MV-4-11 (cell line): ENCODE results near the gene ITGA7.
A peak's percentile ranks its signal among the peaks of the same experiment; 100 is the strongest.

Source experiments
- DNase-seq: peaks from one replicate; lab custom pipeline; 2025; lab: John Stamatoyannopoulos, UW

ITGA7 gene

DNA sequence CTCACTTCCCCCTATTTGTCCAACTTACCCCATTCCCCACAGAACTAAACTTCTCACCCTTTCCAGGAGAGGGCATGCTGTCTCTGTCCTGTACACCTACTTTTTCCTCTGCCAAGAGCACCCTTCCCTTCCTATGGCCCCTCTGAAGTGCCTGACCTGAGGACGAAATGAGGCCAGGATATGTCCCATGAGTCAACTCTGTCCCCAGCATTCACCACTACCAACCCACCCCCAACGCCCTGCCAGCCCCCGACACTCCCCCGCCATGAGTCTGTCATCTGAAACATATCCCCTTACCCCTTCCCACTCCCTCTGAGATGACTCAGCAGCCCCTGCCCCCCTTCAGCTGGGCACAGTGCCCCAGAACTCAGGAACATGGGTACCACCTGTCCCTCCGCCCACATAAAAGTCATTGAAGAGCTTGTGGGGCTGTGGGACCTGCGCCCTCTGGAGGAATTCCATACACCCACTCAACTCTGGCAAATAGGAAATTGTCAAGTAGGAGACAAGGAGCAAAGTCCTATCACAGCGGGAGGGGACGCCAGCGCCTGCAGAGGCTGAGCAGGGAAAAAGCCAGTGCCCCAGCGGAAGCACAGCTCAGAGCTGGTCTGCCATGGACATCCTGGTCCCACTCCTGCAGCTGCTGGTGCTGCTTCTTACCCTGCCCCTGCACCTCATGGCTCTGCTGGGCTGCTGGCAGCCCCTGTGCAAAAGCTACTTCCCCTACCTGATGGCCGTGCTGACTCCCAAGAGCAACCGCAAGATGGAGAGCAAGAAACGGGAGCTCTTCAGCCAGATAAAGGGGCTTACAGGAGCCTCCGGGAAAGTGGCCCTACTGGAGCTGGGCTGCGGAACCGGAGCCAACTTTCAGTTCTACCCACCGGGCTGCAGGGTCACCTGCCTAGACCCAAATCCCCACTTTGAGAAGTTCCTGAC lies 26.3 kb downstream of the ITGA7 start:
- peak; percentile 78 for DNase-seq

DNA sequence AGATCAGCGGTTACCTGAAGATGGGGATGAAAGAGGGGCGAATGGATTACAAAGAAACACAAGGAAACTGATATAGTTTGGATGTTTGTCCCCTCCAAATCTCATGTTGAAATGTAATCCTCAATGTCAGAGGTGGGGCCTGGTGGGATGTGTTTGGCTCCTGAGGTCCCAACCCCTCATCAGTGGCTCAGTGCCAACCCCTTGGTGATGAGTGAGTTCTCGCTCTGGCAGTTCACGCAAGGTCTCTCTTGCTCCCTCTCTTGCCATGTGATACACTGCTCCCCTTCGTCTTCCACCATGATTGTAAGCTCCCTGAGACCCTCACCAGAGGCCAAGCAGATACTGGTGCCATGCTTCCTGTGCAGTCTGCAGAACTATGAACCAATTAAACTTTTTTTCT lies 28.0 kb downstream of the ITGA7 start:
- DNase-seq, result no peak

DNA sequence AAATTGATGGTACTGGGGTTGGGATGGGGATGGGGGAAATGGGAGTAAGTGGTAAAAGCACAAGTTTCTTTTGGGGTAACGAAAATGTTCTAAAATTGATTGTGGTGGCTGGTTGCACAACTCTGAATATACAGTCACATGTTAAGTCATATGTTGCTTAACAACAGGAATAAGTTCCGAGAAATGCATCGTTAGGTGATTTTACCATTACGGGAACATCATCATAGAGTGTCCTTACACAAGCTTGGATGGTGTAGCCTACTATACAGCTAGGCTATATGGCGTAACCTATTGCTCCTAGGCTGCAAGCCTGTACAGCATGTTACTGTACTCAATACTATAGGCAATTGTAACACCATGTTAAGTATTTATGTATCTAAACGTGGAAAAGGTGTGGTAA lies 31.0 kb downstream of the ITGA7 start:
- DNase-seq, result peak; percentile 97

GRCh38 chr12:55675666-55676065 lies 32.0 kb downstream of the ITGA7 start:
- peak; percentile 35 for DNase-seq

DNA sequence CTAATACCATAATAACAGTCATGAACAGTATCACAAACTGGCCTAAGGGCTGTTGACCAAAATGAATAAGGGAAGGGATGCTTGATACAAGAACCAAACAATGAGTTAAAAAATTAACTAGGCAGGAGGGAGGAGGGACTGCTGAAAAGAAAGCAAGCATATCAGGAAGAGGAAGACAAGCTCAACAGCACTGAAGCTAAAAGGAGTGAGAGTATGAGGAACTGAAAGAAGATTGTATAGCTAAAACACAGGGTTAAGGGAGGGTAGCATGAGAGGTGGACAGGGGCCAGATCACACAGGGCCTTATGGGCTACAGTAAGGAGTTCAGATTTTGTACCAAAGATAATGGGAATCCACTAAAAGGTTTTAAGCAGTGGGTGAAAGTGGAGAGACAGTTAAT lies 34.1 kb downstream of the ITGA7 start:
- peak; percentile 96 for DNase-seq

DNA sequence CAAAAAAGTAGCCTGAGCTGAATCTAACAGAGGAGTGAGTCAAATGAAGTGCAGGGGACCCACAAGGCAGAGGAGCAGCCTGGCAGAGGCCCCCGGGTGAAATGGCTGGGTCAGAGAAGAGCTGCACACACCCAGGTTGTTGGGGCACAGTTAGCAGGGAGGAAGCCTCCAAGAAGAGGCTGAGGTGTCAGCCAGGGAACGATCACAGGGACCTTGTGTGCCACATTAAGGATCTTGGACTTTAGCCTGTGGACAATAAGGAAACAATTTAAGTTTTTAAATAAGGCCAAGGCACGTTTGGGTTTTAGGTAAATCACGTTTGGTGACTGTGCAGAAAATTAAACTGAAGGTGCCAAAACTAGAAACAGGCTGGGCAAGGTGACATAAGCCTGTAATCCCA lies 36.0 kb downstream of the ITGA7 start:
- DNase-seq, result no peak

DNA sequence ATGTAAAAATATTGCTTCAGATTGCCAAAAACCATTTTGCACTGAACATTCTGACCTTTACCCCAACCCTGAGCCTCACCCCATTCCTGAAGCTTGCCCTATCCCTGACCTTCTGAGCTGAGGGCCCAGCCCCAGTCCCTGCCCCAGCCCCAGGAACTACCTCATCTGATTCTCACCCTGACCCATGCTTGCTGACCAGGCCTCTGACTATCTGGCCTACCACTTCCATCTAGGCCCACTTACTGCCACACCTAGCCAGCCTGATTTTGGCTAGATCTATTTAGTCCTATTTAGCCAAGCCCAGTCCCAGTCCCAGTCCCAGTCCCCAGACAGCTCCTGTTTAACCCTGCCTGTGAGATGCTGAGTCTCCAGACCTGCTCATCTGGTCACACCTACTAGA lies 37.4 kb downstream of the ITGA7 start:
- DNase-seq, result no peak

- peak; percentile 53 for DNase-seq
Observed at GRCh38 chr12:55666508-55666907, 41.2 kb downstream of the ITGA7 start.

GRCh38 chr12:55664826-55665225 lies 42.9 kb downstream of the ITGA7 start:
- no peak for DNase-seq

DNA sequence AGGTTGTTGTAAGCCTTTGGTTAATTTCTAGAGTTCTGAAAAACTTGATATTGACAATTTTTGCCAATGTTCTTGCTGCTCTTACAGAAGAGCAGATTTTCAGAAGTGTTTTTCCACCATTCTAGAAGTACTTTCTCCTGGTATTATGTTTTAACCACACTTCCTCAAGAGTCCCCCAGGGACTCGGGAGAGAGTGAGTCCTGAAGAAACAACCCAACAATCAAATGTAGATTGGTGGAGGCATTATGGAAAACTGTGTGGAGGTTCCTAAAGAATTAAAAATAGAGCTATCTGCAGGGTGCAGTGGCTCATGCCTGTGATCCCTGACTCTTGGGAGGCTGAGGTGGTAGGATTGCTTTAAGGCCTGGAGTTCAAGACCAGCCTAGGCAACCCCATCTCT lies 44.3 kb downstream of the ITGA7 start:
- DNase-seq, result no peak

GRCh38 chr12:55659486-55660385 lies 48.0 kb downstream of the ITGA7 start:
- peak; percentile 40 for DNase-seq

- DNase-seq, result no peak
Observed at GRCh38 chr12:55658635-55659391, 48.9 kb downstream of the ITGA7 start.

GRCh38 chr12:55658212-55658611 lies 49.5 kb downstream of the ITGA7 start:
- DNase-seq, result no peak

- DNase-seq, result no peak
Observed at GRCh38 chr12:55657212-55657611, 50.5 kb downstream of the ITGA7 start.

DNA sequence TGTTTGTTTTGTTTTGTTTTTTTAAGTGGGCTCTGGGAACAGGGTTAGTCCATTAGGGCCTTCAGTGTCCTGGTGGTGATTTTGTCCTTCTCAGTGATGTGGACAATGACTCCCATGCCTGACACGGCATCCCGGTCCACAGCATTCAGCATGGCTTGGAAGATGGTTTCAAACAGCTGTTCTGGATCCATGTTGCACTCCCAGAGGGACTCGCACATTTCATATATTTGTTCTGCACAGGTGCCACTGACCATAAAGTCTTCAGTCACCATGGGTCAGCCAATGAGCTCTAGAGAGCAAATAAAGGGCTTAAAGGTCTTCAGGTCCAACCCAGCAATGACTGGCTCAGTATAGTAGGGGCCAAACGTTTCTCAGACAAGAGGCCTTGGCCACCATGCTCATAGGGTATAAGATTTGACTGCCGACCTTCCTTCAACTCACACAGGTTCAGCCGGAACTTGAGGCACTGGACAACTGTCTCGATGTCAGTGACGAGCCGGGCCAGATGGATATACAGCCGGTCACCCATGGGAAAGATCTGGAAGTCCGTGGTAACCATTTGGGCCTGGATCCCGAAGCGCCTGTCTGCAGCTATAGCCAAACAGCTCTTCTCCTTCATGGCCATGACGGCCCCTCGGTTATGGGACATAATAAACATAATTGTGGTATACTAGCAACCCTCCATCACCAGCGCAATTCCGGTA lies 53.0 kb downstream of the ITGA7 start:
- no peak for DNase-seq

DNA sequence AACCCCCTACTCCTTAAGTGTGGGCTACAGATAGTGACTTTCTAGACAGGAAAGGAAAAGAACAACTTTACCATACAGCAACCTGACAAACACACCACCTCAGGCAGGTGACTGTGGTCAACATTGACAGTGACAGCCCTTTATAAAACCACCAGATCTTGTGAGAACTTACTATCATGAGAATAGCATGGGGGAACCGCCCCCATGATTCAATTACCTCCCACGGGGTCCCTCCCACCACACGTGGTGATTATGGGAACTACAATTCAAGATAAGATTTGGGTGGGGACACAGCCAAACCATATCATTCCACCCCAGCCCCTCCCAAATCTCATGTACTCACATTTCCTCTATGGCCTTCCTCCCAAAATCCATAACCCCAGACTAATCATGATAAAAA lies 54.7 kb downstream of the ITGA7 start:
- DNase-seq, result no peak

- no peak for DNase-seq
Observed at GRCh38 chr12:55652352-55652751, 55.4 kb downstream of the ITGA7 start.

- no peak for DNase-seq
Observed at GRCh38 chr12:55651299-55651683, 56.4 kb downstream of the ITGA7 start.

DNA sequence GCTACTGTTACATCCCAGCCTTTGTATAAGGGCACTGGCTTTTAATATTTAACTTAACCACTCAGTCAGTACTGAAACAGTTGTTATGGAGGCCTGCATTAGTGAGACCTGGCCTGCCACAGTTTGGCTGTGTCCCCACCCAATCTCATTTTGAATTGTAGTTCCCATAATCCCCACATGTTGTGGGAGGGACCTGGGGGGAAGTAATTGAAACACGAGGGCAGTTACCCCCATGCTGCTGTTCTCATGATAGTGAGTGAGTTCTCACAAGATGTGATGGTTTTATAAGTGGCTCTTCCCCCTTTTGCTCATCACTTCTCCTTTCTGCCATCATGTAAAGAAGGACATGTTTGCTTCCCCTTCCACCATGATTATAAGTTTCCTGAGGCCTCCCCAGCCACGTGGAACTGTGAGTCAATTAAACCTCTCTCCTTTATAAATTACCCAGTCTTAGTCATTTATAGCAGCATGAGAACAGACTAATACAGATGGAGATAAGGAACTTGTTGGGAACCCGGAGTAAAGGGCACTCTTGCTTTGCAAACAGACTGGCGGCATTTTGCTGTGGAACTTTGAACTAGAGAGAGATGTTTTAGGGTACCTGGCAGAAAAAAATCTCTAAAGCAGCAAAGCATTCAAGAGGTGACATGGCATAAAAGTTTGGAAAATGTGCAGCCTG lies 56.9 kb downstream of the ITGA7 start:
- peak; percentile 95 for DNase-seq

DNA sequence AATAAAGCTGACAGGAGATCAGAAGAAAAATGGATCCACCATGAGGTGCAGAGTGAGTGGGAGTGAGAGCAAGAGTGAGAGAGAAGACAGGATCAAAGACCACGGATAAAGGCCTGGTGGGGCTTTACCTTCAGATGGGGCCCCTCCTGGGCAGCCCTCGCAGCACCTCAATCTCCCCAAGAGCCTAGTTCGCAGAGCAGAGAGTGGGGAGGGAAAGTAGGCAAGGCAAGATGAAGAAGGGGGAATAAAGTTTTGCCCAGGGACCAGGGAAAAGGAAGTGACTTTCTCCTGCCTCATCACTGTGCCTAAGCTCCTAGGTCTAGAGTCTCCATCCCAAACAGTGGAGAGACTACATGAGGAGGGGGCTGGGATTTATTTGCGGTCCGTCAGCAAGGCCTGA lies 60.7 kb downstream of the ITGA7 start:
- DNase-seq, result no peak

- DNase-seq, result no peak
Observed at GRCh38 chr12:55644591-55644990, 63.1 kb downstream of the ITGA7 start.
